Stimulated activated CD4-positive, alpha-beta T cell treated with anti-CD3 and anti-CD28 coated beads, TNF-alpha, amount 100 ng/mL, for 24 hours (primary cell): ENCODE data around the gene WNT5B.

ENCODE experiments used
- DNase-seq, 3 experiments: peaks; one replicate each; pipeline ENCODE4 v3.0.0-alpha.2; 2020; ENCODE audit warnings: low read depth in 3 of 3

The WNT5B gene

GRCh38 chr12:1651946-1652345 is 22.9 kb downstream of the WNT5B start:
- DNase-seq: no peak

GRCh38 chr12:1655225-1655788 is 26.3 kb downstream of the WNT5B start:
- DNase-seq: no peak

DNA sequence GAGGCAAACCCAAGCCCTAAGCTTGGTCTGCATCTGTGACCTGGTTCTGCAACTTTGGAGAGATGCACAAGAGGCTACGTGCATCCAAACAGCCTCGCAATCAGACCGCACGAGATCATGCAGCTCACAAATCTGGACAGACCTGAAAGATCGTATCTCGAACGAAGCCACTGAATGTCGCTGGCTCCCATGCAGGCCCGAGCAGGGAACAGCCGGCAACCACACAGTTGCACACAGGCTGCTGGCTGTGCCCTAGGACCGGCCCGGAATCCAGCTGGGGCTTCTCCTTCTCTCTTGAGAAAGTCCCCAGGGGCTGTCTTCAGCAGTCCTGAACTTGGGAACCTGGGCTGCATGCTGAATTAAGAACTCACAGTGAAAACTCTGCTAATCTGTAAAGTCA is 27.9 kb downstream of the WNT5B start:
- no peak for DNase-seq

GRCh38 chr12:1657688-1658087 is 28.7 kb downstream of the WNT5B start:
- DNase-seq: no peak

DNA sequence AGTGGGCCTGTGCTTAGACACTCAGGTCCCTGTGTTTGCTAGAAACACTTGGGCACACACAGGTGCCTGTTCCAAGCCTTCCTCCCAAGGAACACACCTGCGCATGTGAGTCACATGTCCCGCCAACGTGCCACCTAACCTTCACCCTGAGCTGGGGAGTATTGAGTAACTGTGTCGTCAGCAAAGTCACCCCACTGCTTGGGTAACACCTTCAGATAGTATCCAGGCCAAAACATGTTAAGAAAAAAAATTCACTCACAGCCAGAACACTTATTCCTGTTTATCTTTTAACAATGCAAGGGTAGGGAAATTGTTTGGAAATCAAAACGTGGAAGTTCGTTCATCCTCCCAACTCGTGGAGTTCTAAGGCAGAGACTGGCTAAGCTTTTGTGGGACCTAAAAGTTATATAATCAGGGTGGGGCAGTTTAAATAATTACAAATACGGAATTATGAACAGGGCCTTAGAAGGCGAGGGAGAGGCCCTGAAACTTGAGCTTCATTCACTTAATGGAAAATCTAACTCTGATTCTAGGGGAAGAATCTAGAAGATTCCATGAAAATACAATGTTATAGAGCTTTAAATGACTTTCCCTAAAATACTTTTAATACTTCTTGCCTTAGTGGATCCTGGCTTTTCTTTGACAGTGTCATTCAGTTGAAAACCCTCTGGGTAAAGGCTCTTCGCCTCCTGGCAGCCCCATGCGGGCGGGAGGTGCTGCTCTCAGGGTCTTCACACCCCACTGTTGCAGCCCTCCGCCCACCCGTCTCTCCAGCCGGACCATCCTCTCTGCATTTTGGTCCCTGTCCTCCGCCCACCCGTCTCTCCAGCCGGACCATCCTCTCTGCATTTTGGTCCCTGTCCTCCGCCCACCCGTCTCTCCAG is 31.5 kb downstream of the WNT5B start:
- DNase-seq: peak; percentile 11 to 41 (median 15)

- DNase-seq: peak; percentile 44 to 79 (median 55)
Measured at GRCh38 chr12:1661553-1662335, 32.7 kb downstream of the WNT5B start.

DNA sequence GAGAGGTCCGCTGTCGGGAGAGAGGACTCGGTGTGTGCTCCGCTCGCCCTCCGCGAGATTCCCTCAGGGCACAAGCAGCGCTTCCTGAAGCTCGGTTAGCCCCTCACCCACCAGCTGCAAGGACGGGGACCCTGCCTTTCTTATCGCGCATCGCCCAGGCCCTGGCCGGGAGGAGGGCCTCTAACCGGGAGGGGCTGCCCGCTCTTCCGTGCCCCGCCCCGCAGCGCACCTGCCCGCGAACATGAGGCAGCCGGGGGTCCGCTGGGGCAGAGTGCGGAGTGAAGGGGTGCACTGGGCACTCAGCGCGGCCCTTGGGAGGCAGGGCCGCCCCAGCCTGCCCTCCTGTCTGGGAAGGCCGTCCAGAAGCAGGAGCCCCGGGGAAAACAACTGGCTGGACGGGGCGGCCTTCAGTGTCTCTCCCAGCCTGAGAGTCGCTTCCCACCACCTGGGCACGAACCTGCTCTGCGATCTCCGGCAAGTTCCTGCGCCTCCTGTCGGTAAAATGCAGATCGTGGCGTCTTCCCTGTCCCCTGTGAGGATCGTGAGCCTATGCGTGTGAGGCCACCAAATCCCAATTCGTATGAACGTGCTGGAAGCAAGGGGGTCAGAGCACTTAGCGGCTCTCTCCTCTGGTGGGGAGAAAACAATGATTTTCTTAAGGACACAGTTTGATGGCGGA is 33.9 kb downstream of the WNT5B start:
- DNase-seq: peak in 1 of 3 experiments; percentile 16

DNA sequence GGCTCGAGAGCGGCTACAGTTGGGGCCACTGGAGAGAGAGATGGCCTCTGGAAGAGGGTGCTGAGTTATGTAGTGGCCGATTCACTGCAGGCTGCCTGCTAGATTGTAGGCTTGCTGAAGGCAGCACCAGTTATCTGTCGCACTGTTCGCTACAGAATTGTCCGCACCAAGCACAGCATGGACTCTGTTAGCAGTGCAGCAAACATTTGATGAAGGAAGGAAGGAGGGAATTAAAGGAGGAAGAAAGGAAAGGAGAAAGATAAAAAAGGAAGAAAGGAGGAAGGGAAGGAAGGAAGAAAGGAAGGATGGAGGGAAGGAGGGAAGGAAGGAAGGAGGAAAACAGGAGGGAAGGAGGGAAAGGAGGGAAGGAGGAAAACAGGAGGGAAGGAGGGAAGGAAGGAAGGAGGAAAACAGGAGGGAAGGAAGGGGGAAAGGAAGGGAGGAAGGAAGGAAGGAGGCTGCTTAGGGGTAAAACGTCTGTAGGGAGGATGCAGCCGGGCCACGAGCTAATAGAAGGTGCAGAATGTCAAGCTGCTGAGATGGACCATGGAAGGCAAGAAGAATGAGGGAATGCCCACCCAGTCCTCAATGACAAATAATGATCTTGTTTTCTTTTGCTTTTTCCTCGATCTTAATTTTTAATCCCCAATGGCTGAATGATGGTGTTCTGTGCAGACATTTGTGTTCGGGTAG is 34.6 kb downstream of the WNT5B start:
- DNase-seq: no peak

DNA sequence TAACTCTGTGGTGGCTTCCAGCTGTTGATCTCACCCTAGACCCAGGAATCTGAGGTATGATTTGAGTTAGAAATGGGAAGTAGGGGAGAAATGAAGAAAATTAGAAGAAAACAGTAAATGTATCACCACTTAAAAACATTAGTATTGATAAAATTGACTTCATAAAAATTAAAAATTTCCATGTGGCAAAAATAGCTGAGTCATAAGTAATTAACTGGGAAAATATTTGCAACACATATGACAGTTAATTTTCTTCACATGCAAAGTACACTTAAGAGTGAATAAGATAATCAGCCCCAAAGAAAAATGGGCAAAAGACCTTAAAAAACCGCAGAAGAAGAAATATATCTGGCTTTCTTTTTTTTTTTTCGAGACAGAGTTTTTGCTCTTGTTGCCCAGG is 36.3 kb downstream of the WNT5B start:
- DNase-seq: no peak

- DNase-seq: no peak
Measured at GRCh38 chr12:1666215-1666614, 37.2 kb downstream of the WNT5B start.

DNA sequence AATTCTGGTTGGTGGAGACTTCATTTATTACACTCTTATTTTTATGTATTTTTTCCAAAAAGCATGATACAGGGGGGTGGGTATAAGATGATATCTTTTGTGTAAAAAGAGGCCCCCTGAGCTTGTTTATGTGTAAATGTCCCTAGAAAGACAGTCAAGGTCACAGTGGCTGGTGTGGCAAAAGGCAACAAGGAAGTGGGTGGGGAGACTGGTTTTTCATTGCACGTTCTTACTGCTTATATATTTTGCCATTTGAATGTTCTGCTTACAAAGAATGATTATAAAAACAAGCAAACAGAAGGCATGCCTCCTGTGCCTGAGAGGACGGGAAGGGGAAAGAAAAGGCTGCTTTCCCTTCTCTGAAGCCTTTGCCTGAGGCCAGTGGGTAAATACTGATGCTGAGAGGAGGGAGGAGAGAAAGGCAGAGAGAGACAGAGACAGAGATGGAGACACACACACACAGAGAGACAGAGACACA is 37.7 kb downstream of the WNT5B start:
- DNase-seq: no peak

GRCh38 chr12:1668833-1669543 is 40.0 kb downstream of the WNT5B start:
- no peak for DNase-seq

GRCh38 chr12:1670358-1671268 is 41.6 kb downstream of the WNT5B start:
- no peak for DNase-seq

- DNase-seq: no peak
Measured at GRCh38 chr12:1676043-1676442, 47.0 kb downstream of the WNT5B start.

DNA sequence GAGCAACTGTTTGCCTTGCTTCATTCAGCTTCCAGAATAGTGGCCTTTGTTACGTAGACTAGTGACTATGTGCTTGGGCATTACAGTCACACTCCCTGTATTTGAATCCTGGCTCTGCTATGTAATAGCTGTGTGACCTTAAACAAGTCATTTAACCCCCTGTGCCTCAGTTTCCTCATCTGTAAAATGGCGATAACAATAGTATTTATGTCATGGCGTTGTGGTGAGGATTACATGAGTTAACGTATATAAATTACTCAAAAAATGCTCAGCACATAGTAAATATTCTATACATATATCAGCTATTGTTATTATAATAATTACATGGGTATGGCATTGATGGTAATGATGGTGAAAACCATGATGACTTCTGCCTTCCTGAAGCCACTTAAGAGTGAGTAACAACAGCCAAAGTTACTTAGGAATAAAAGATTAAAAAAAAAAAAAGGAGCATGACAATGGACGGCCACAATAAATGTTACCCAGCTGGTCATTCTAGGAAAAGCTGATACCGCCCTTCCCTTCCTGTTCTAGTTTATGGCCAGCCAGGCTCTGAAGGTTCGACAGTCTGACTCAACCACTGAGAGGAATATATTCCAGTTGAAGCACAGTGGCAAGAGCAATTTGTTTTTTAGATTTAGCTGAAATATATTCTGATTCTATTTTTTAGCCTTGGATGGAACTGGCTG is 51.9 kb downstream of the WNT5B start:
- DNase-seq: no peak

DNA sequence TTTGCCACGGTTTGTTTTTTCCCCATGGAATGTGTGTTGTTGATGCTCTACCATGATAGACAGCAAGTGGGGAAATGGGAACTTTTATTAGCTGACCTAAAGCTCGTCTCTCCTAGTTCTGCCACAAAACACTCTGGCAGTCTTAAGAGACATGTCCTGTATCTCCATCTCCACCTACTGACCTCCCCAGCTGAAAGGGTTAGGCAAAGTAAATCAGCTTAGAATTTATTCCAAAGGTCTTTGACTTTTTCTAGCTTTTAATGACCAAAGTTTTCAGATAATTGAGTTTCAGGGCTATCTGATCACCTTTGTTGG is 52.4 kb downstream of the WNT5B start:
- DNase-seq: no peak

DNA sequence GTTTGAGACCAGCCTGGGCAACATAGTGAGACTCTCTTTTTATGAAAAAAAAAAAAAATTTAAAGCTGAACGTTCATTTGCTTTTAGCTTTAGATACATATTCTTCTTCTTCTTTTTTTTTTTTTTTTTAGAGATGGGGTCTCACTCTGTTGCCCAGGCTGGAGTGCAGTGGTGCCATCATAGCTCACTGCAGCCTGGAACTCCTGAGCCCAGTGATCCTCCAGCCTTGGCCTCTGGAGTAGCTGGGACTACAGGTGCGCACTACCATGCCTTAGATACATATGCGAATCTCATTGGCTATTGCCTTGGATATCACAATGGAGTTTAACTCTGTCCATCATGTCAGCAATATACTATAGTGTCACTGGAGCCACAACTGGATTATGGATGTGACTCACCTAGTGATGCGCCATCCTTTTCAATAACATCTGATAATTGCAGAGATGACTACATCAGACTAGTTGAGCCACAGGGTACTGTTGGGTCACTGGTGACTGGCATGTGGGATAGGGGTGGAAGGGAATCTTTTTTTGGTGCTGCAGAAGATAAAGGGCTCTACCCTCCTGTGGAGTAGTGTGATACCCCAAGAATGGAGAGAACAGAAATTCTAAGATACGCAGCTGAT is 59.2 kb downstream of the WNT5B start:
- DNase-seq: no peak

DNA sequence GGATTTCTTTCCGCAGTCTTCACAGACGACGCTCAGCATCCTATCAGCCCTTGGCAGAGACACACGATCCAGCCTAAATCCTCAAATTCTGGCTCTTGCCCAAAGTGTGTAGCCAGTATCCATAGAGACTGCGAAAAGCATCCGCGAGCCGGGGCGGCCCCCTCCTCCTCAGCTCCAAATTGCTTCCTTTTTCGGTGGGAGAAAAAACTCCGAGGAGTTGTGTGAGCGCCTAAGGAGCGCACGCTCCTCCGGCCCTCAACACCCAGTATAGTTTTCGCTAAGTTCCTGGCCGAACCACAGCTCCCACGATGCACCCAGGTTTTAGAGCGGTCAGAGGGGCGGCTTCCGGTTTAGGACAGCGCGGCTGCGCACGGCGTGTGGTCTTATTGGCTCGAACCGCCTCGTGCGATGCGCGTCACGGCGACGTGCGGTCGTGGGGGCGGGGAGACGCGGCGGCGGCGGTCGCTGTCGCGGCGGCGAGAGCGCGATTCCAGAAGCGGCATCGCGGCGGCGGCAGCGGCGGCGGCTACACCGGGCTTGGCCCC is 61.6 kb downstream of the WNT5B start, which contains the start of gene ADIPOR2:
Gene ADIPOR2 (plus strand): TSS at position 493 of the 545 bp plus-strand sequence. CDS start 63,274 bp downstream, outside the sequence.
- peak; percentile 89 to 93 (median 91) for DNase-seq
